HepG2 (cell line): ENCODE results near the gene CHD9. TPM values are rescaled to one million over a fixed set of nuclear protein-coding genes. Genes with fewer than 3 reads are reported as not detected.

Experiments
- GATA4 ChIP-seq: sonication (generic); IDR thresholded peaks from 2 replicates; pipeline ENCODE4 v1.6.1; 2016; ENCODE audit warnings: antibody characterized with exemption, low read depth, borderline replicate concordance
- GMEB2 ChIP-seq: IDR thresholded peaks from 2 replicates; pipeline ENCODE4 v1.6.1; 2016; ENCODE audit warnings: missing biosample characterization, missing genetic modification reagents, low read depth
- MTA1 ChIP-seq: sonication (generic); formaldehyde crosslinking; IDR thresholded peaks from 2 replicates; pipeline ENCODE4 v1.4.0; 2020; ENCODE audit warnings: missing genetic modification reagents, mild to moderate bottlenecking, borderline replicate concordance
- NR3C1 ChIP-seq: sonication (generic); formaldehyde crosslinking; IDR thresholded peaks from 2 replicates; pipeline ENCODE4 v1.4.0; 2020; ENCODE audit warnings: missing genetic modification reagents
- PAX8 ChIP-seq: sonication (generic); formaldehyde crosslinking; IDR thresholded peaks from 2 replicates; pipeline ENCODE4 v1.8.0; 2022; ENCODE audit warnings: mild to moderate bottlenecking, missing genetic modification reagents, borderline replicate concordance
- SRSF9 ChIP-seq: fragments of 200-400 bp; formaldehyde crosslinking; IDR thresholded peaks from 2 replicates; pipeline ENCODE4 v1.6.1; 2018; ENCODE audit warnings: borderline replicate concordance, mild to moderate bottlenecking, low read depth, low read length; ENCODE audit not compliant: insufficient read depth, poor library complexity, severe bottlenecking
- ZBTB4 ChIP-seq: sonication (generic); formaldehyde crosslinking; IDR thresholded peaks from 2 replicates; pipeline ENCODE4 v1.4.0; 2020; ENCODE audit warnings: missing genetic modification reagents, mild to moderate bottlenecking, borderline replicate concordance
- ZBTB7B ChIP-seq: sonication (generic); formaldehyde crosslinking; IDR thresholded peaks from 2 replicates; pipeline ENCODE4 v1.4.0; 2020; ENCODE audit warnings: missing genetic modification reagents
- ZFAT ChIP-seq: sonication (generic); formaldehyde crosslinking; conservative IDR thresholded peaks from 2 replicates; pipeline ENCODE4 v1.8.1; 2023; ENCODE audit warnings: missing genetic modification reagents, inconsistent platforms
- ZNF460 ChIP-seq: sonication (generic); formaldehyde crosslinking; IDR thresholded peaks from 2 replicates; pipeline ENCODE4 v1.5.1; 2020; ENCODE audit warnings: missing genetic modification reagents, mild to moderate bottlenecking, borderline replicate concordance
- ZNF609 ChIP-seq: sonication (generic); formaldehyde crosslinking; IDR thresholded peaks from 2 replicates; pipeline ENCODE4 v1.4.0; 2020; ENCODE audit warnings: mild to moderate bottlenecking, missing genetic modification reagents, borderline replicate concordance
- ZNF772 ChIP-seq: sonication (generic); formaldehyde crosslinking; IDR thresholded peaks from 2 replicates; pipeline ENCODE4 v1.5.0; 2020; ENCODE audit warnings: mild to moderate bottlenecking, missing genetic modification reagents
- ZNF780A ChIP-seq: sonication (generic); formaldehyde crosslinking; IDR thresholded peaks from 2 replicates; pipeline ENCODE4 v1.8.0; 2022; ENCODE audit warnings: mild to moderate bottlenecking, missing genetic modification reagents, moderate library complexity
- ZNF841 ChIP-seq: sonication (generic); formaldehyde crosslinking; IDR thresholded peaks from 2 replicates; pipeline ENCODE4 v1.8.1; 2023; ENCODE audit warnings: missing genetic modification reagents, borderline replicate concordance
- ZSCAN20 ChIP-seq: sonication (generic); formaldehyde crosslinking; IDR thresholded peaks from 2 replicates; pipeline ENCODE4 v1.4.0; 2020; ENCODE audit warnings: missing genetic modification reagents, mild to moderate bottlenecking, borderline replicate concordance
- polyA plus RNA-seq, 8 experiments: library from polyadenylated mRNA; depleted of rRNA in 3 of 8; stranded (reverse) in 7 of 8; unstranded in 1 of 8; fragments of >200 nt; fragmentation: Illumina TruSeq in 4 of 8; extraction: Trizol in 4 of 8; gene quantifications; 2 replicates each; pipeline versions ENCODE4 v1.2.1 to v1.2.3, GENCODE V29; 2011 to 2016; ENCODE audit warnings: low read depth in 4 of 8, missing spikeins in 1 of 8, mixed read lengths in 1 of 8; ENCODE audit not compliant: insufficient read depth in 1 of 8
- total RNA-seq, 5 experiments: library from RNA; depleted of rRNA; stranded (reverse); fragments of >200 nt; fragmentation: Illumina TruSeq; extraction: Trizol; gene quantifications; 2 replicates each; pipeline ENCODE4 v1.2.3, GENCODE V29; 2016; ENCODE audit warnings: low read depth in 1 of 5
- TF ChIP-seq, protein P1 (sequence below): sonication (generic); formaldehyde crosslinking; IDR thresholded peaks from 2 replicates; pipeline ENCODE4 v1.4.0; 2020; ENCODE audit warnings: mild to moderate bottlenecking, missing genetic modification reagents
- TF ChIP-seq, protein P2 (sequence below): sonication (generic); formaldehyde crosslinking; IDR thresholded peaks from 2 replicates; pipeline ENCODE4 v1.4.0; 2020; ENCODE audit warnings: missing genetic modification reagents

Gene CHD9
- total and polyA plus RNA-seq, 2 of the 13 experiments (the other 11 are each of a cell fraction or from before 2014, with no cell fraction given), result 23.4 to 27.7 TPM

DNA sequence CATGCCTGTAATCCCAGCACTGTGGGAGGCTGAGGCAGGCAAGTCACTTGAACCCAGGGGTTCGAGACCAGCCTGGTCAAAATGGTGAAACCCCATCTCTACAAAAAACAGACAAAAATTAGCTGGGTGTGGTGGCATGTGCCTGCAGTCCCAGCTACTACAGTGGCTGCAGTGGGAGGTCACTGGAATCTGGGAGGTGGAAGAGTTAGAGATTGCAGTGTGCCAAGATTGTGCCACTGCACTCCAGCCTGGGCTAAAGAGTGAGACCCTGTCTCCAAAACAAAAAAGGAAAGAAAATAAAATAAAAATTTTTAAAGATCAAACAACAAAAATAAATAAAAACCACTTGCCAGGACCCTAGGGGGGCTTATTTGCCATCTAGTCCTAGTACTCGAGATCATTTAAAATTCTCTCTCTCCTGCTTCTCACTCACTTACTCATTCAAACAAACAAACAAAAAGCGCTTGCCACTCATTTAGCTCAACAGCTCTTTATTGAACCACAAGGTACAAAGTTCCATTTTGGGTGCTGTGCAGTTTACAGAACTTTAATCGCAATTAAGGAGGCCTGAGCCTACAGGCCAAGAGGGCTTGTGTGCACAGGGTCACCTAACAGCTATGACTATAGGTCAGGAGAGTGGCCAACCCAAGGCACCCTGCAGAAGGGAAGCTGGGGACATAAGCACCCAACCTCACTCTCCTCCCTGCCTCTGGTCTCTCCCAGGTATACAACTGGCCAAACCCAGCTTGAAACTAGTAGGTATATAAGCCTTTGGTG lies 6.5 kb upstream of the CHD9 start (continued):
- TF ChIP-seq GMEB2 (CRISPR knock-in tag) (no peak), SRSF9 (no peak), MTA1 (CRISPR knock-in tag) (0 out of 2 replicates have a peak, but pooled peaks have one; percentile 56), ZNF841 (CRISPR knock-in tag) (no peak), ZNF780A (CRISPR knock-in tag) (no peak), ZBTB4 (no peak), PAX8 (no peak), GATA4 (no peak; the same call in 1 of the 2 replicates), ZBTB7B (CRISPR knock-in tag) (no peak), ZNF772 (CRISPR knock-in tag) (no peak), ZSCAN20 (no peak), ZNF460 (CRISPR knock-in tag) (no peak), ZNF609 (CRISPR knock-in tag) (peak; percentile 82), ZFAT (no peak), NR3C1 (CRISPR knock-in tag) (no peak)
- TF ChIP-seq, protein P1, sequence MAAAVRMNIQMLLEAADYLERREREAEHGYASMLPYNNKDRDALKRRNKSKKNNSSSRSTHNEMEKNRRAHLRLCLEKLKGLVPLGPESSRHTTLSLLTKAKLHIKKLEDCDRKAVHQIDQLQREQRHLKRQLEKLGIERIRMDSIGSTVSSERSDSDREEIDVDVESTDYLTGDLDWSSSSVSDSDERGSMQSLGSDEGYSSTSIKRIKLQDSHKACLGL (CRISPR knock-in tag), result no peak
- TF ChIP-seq, protein P2, sequence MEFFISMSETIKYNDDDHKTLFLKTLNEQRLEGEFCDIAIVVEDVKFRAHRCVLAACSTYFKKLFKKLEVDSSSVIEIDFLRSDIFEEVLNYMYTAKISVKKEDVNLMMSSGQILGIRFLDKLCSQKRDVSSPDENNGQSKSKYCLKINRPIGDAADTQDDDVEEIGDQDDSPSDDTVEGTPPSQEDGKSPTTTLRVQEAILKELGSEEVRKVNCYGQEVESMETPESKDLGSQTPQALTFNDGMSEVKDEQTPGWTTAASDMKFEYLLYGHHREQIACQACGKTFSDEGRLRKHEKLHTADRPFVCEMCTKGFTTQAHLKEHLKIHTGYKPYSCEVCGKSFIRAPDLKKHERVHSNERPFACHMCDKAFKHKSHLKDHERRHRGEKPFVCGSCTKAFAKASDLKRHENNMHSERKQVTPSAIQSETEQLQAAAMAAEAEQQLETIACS (CRISPR knock-in tag), result no peak
